ENCODE data around the gene PGAP6. TPM values are rescaled to one million over a fixed set of nuclear protein-coding genes. Genes with fewer than 3 reads are reported as not detected.

PGAP6 gene
- total and polyA plus RNA-seq, 2 of the 13 experiments (the other 11 are each of a cell fraction or from before 2014, with no cell fraction given) = 52.7 to 136 TPM

DNA sequence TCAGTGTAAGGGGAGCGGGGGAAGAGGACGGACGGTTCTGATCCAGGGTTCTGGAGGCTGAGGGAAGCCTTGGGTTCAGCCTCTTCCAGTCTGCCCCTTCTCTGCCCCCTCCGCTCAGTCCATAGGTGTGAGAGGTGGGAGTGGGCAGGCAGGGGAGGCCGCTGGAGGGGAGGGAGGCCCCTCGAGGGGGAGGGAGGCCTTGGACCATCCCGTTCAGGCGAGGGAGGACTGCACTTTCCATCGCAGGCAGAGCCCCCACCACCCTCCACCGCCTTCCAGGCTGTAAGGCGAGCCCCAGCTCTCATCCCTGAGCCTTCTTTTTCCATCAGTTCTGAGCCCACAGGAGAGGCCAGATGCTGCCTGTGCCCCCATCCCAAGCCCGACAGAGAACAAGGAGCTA lies 25.0 kb downstream of the PGAP6 start:
- no peak for ATAC-seq
- H3K4me2 ChIP-seq (ENCODE audit: low read depth, low read length) = no peak overlapping the region
- ChIA-PET CTCF (ENCODE audit: low intra/inter-chr PET ratio, low total read pairs) (no interaction called here), POLR2A (no interaction called here)
- no peak overlapping the region for H3K9ac ChIP-seq (ENCODE audit: insufficient read depth, low read depth, low read length)
- no peaks in the 10 kb centered on the region for H4K20me1 ChIP-seq (ENCODE audit: insufficient read depth, low read length)
- no peak overlapping the region for H3K27ac ChIP-seq (ENCODE audit: extremely low read length, insufficient read depth, low read length)
- intact Hi-C loops (cut with micrococcal nuclease; ENCODE audit: unreplicated experiment) = no loop called here
- H3K27me3 ChIP-seq (ENCODE audit: control insufficient read depth in 1 of 2, insufficient read depth in 2 of 2, low read length in 2 of 2) = no peaks in the 10 kb centered on the region
- DNase-seq (ENCODE audit: low spot score) = no peak
- BruUV-seq (replicated peaks) = no TSS peak
- no peak overlapping the region for H3K4me3 ChIP-seq (replicated peaks in 1 of 3; ENCODE audit: insufficient read depth in 1 of 3, low read depth in 2 of 3, low read length in 3 of 3)
- TF ChIP-seq, protein P1, sequence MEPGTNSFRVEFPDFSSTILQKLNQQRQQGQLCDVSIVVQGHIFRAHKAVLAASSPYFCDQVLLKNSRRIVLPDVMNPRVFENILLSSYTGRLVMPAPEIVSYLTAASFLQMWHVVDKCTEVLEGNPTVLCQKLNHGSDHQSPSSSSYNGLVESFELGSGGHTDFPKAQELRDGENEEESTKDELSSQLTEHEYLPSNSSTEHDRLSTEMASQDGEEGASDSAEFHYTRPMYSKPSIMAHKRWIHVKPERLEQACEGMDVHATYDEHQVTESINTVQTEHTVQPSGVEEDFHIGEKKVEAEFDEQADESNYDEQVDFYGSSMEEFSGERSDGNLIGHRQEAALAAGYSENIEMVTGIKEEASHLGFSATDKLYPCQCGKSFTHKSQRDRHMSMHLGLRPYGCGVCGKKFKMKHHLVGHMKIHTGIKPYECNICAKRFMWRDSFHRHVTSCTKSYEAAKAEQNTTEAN (CRISPR knock-in tag; conservative IDR thresholded peaks at IDR 0.05) = no peak
- TF ChIP-seq U2AF2 (IDR thresholded peaks at IDR 0.05; ENCODE audit: low read depth, low read length) (no peak), ZFP1 (CRISPR knock-in tag; IDR thresholded peaks at IDR 0.05) (no peak), ELF3 (CRISPR knock-in tag; IDR thresholded peaks at IDR 0.05) (no peak), ZNF687 (CRISPR knock-in tag; IDR thresholded peaks at IDR 0.05) (peak; percentile 38), AKAP8 (CRISPR knock-in tag; IDR thresholded peaks at IDR 0.05) (0 out of 2 replicates have a peak, but pooled peaks have one; percentile 39), ZKSCAN8 (CRISPR knock-in tag; IDR thresholded peaks at IDR 0.05; ENCODE audit: borderline replicate concordance) (no peak)
- TF ChIP-seq, protein P2, sequence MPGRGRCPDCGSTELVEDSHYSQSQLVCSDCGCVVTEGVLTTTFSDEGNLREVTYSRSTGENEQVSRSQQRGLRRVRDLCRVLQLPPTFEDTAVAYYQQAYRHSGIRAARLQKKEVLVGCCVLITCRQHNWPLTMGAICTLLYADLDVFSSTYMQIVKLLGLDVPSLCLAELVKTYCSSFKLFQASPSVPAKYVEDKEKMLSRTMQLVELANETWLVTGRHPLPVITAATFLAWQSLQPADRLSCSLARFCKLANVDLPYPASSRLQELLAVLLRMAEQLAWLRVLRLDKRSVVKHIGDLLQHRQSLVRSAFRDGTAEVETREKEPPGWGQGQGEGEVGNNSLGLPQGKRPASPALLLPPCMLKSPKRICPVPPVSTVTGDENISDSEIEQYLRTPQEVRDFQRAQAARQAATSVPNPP (CRISPR knock-in tag; IDR thresholded peaks at IDR 0.05) = no peak
- H3K79me2 ChIP-seq (ENCODE audit: insufficient read depth, low read length) = peaks cover 2% of the 10 kb centered on the region
- H2AFZ ChIP-seq (ENCODE audit: low read length) = no peak overlapping the region
- WGBS (ENCODE audit: low lambda C conversion rate) = 89% methylated on average over 7 of the region's 12 CpGs
- in situ Hi-C loops (cut with HindIII; ENCODE audit: extremely low pct_ligation_motif_present, low pct_unique_long_range_greater_than_20kb) = no loop called here
- no peaks in the 10 kb centered on the region for H3K36me3 ChIP-seq (replicated peaks in 1 of 2; ENCODE audit: control insufficient read depth in 1 of 2, insufficient read depth in 2 of 2, low read length in 2 of 2)
- no peak for FAIRE-seq
- H3K4me1 ChIP-seq (ENCODE audit: insufficient read depth, low read length) = peaks cover 75% of the 10 kb centered on the region
- H3K9me3 ChIP-seq (ENCODE audit: low read length) = no peaks in the 10 kb centered on the region
